GM19372 (cell line): ENCODE measurements around the gene RXRG.

Experiments used
- ATAC-seq: cut with Tn5 transposase; IDR thresholded peaks from one replicate; pipeline ENCODE4 v1.9.1; 2021; ENCODE audit warnings: mild to moderate bottlenecking, low read depth, moderate library complexity; ENCODE audit not compliant: unreplicated experiment

The RXRG gene

DNA sequence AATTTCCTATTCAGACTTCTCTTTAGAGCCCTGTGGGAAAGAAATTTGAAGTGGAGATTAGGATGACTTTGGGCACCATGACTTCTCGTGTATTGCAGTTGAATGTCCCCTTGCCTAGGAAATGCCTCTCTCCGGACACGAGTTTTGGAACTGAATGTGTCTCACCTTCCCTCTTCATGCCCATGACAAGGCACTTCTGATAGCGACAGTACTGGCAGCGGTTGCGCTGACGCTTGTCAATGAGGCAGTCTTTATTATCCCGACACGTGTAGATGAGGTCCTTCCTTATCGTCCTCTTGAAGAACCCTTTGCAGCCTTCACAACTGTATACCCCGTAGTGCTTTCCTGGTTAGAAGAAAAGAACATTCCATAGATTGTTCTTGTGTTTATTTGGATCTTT, 28.1 kb downstream of the RXRG start:
- ATAC-seq = no peak

DNA sequence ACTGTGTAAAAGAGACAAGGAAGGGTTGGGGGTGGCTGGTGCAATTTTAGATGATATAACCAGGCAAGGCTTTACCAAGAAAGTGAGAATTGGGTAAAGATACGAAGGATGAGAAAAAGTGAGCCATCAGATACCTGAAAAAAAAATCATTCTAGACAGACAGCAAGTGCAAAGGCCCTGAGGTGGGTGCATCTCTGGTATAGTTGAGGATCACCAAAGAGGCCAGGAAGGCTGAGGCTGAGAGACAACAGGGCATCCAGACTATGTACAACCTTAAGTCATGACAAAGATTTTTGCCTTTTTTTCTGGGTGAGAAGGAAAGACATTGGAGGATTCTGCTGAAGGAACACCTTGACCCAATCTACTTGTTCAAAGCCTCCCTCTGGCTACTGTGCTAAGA, 29.9 kb downstream of the RXRG start:
- no peak for ATAC-seq

DNA sequence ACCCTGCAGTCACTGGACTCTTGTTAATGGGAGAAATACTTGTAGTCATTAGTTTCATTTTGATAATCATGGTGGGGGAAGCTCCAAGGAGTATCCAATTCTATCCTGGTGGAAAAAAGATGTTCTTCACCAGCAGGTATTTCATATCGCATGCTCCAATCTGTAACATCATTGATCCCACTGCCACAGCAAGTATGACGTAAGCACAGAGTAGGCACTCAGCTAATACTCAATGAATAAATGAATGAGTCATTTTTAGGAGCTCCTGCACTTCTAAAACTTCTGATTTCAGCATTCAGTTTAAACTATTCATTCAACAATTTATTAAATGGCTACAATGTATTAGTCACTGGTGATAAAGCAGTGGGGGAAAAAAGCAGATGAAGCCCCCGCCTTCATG, 30.3 kb downstream of the RXRG start:
- no peak for ATAC-seq

GRCh38 chr1:165411396-165411795, 33.5 kb downstream of the RXRG start:
- ATAC-seq = no peak

DNA sequence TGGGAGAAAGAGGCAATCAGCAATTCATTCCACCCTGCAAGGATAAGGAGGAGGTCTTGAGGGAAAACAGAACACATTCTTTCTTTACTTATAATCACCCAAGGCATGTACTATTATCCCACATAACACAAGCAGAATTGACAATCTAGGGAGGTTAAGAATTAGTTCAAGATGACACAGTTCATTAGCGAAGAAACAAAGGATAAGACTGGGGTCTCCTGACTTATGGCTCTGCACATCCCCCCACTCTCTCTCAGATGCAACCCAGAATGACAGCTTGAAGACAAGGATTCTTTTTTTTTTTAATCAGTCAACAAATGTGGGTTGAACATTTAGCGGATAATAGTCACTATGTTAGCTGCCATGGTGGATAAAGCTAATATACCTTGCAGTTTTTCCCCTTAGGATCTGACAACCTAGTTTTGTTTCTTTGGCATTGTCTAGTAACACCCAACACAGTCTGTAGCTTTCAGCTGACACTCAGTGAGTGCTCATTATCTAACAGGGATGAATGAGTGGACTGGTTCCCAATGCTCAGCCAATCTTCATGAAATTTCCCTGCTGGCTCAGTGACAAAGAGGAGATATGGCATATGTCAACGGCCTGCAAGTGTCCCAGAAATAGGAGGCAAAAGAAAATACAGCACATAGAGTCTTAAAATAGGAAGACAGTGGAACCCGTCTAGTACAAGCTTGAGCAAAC, 35.1 kb downstream of the RXRG start:
- ATAC-seq = no peak

DNA sequence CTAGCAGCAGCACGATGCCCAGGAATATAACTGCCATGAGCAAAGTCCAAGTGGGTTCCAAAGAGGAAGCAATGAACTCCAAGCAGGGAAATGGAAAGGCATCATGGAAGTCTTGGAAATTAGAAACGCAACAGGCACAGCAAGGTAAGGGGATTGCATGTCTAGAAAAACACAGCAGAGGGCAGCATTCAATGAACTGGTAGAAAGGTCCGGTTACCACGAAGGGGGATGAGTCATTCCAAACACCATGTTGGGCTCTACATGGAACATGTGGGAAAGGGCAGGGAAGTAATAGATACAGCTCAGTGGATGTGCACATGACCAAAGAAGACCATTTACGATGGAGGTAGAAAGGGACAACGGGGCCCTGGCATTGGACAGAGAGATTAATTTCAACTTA, 36.4 kb downstream of the RXRG start:
- ATAC-seq = no peak

DNA sequence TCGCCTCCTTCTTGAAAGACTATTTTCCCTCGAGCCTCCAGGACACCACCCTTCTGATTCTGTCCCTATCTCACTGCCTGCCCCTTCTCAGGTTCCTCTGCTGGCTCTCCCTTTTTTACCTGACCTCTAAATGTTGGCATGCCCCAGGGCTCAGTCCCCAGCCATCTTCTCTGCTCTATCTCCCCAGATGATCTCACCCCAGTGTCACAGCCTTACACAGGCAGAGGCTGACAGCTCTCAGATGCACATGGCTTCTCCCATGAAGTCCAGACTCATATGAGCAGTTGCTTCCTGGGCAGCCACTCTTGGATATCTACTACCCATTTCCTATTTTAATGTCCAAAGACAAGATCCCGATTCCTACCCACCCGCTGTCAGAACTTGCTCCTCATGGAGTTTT, 37.5 kb downstream of the RXRG start:
- no peak for ATAC-seq

- ATAC-seq = peak; percentile 58
These were observed 41.0 kb downstream of the RXRG start for GRCh38 chr1:165403835-165404482.

DNA sequence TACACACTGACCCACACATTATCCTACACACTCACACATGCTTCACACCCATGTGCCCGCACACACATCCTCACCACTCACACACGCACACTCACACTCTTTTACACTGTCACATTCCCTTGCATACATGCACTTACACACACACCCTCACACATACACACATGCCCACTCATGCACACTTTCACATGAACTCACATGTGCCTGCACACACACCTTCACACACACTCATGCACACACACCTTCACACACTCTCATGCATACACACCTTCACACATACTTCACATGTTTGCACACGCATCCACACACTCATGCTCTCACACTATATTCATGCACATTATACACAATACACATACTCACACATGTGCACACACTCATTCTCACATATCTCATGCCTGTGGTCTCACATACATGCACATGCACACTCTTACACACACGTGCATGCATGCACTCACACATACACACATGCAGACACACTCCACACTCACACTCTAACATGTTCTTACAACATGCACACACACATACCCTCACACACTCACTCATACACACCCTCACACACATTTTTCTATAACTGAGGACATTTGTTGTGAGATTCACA, 42.3 kb downstream of the RXRG start:
- ATAC-seq = no peak

DNA sequence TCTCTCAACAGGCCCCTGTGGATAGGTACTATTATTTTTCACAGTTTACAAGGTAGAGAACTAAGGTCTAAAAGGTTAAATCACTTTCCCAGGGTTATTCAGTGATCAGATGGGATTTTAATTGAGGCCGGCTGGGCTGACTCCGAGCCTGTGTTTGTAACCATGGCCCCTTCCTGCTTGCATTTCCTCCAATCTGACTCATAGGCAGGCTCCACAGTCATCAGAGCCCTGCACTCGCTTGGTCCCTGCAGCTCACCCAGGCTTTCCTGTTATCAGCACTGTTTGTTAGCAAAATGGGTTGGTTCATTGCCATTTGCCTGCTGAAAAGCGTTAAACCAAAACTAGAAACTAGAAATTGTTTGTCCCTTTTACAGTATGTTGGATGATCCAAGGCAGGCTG, 47.0 kb downstream of the RXRG start:
- no peak for ATAC-seq

GRCh38 chr1:165395901-165396300, 49.0 kb downstream of the RXRG start:
- no peak for ATAC-seq

DNA sequence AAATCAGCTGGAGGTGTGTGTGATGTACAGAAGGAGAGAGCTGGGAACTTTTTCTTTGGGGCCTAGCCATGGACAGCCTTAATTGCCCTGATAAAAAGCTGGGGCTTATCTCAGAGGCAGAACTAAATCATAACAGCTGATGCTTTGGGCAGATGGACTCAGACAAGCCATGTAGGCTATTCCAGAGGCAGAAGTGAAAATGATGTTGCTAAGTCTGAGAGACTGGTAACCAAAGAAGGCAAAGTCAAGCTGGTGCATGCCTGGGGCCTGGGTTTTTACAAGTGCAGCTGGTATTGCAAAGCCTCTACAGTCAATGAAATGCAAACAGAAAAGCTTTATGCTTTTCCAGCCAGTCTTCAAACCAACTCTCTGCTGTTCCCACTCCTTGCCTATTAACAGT, 49.4 kb downstream of the RXRG start:
- ATAC-seq = no peak

DNA sequence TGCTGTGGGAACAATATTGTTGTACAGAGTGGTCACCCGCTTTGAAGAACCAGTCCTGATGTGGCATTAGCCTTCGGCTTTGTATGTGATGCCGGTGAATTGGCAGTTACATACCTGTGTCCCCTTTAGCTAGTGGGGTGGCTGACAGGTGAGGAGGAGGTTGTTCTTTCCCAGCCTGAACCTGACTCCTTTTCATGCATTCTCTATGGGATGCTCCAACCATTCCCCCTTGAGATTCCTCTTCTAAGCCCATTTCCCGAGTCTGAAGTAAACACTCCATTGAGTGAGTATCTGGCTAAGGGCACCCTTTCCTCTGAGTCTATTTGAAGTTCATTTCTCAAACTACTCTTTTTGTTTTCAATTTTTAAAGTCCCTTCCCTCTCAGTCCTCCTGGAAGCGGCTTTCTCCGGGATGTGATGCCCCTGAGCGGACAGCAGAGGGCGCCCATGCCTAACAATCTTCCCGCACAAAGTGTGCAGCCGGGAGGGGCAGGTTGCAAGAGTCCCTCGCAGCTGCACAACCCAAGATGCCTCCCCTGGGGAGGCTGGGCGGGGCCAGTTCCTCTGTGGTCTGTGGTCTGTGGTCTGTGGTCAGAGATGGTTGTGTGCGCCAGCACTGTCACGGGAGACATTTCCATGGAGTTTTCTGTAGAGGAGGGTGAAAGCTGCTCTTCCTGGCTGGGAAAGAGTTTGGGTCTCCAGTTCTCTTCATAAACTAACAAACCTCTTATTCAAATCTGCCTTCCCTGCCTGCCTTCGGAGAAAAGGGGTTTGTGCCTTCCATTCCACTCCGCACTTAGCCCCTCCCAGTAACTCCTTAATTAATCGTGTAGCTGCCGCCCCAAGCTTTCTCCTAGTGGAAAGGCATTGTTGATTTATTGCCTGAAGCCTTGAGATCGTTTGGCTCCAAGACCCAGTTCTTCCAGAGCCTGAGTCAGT, 52.0 kb downstream of the RXRG start:
- peak; percentile 99 for ATAC-seq

- ATAC-seq = no peak
These were observed 55.3 kb downstream of the RXRG start for GRCh38 chr1:165389609-165390008.

- ATAC-seq = no peak
These were observed 57.0 kb downstream of the RXRG start for GRCh38 chr1:165387961-165388360.

DNA sequence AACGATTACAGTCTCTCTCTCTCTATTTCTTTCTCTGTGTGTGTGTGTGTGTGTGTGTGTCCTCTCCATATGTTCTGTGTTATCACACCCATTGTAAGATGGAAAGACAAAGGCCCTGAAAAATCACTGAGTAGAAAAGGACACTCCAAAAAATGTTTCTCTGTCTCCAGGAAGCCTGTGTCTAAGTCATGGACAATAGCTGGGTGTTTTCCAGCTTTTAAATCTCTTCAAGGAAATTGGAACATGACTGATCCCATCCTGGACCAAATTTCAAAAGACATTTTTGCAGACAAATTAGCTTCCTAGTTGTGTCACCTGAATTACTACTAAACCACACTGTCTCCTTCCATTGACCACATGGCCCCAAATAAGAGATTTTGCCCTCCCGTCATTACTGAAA, 57.4 kb downstream of the RXRG start:
- no peak for ATAC-seq

GRCh38 chr1:165383599-165384405, 61.1 kb downstream of the RXRG start:
- no peak for ATAC-seq

- no peak for ATAC-seq
These were observed 61.9 kb downstream of the RXRG start for GRCh38 chr1:165383067-165383466.

GRCh38 chr1:165381745-165382505, 63.0 kb downstream of the RXRG start:
- ATAC-seq = no peak
